ENCODE data around the gene PLEKHG4B. TPM values are rescaled to one million over a fixed set of nuclear protein-coding genes. Genes with fewer than 3 reads are reported as not detected.

Gene PLEKHG4B
- total and polyA plus RNA-seq, 4 donors: under 0.01 to 0.05 (median 0.01) TPM; not detected in 1

DNA sequence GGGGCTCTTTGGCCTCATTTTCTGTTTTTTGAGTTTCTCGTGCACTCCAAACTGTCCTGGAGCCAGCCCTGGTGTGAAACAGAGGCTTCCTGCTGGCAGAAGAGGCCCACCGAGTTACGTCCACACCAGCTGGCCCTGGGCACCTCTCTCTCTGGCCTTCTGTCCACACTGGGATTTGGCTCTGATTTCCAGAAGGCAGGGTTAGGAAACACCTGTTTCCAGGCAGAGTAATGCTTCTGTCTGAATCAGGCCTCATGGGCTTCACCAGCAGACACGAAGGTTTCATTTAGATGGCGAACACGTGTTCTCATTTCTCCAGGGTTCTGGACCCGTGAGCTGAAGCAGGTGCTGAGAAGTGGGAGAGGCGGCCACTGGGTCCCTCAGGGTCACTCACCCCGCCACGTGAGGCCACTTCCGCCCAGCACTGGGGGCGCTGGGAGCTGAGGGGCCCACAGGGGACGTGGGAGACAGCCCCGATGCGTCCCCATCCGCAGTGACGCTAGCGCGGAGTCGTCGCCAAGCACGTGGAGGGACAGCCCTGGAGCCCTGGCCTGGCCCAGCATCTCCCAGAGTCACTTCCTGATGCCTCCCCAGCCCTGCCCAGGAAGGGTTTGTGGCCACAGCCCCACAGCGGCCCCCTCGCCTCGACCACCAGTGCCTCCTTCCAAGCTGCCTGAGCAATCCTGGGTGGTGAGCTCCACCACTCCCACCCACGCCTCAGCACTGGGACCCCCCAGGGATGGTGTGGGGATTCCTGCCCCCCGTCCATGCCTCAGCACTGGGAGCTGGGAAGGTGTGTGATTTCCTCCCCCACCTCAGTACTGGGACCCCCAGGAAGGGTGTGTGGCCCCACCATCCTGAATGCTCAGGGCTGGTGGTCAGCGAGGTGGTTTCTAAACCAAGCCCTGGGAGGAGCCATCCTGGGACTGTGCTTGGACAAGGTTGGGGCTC lies 94.4 kb downstream of the PLEKHG4B start (continued):
- TF ChIP-seq, protein P1, sequence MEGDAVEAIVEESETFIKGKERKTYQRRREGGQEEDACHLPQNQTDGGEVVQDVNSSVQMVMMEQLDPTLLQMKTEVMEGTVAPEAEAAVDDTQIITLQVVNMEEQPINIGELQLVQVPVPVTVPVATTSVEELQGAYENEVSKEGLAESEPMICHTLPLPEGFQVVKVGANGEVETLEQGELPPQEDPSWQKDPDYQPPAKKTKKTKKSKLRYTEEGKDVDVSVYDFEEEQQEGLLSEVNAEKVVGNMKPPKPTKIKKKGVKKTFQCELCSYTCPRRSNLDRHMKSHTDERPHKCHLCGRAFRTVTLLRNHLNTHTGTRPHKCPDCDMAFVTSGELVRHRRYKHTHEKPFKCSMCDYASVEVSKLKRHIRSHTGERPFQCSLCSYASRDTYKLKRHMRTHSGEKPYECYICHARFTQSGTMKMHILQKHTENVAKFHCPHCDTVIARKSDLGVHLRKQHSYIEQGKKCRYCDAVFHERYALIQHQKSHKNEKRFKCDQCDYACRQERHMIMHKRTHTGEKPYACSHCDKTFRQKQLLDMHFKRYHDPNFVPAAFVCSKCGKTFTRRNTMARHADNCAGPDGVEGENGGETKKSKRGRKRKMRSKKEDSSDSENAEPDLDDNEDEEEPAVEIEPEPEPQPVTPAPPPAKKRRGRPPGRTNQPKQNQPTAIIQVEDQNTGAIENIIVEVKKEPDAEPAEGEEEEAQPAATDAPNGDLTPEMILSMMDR (IDR thresholded peaks at IDR 0.05; ENCODE audit: low read depth, low read length, missing input control): no peak
- TF ChIP-seq FOXA1 (IDR thresholded peaks at IDR 0.05): no peak

DNA sequence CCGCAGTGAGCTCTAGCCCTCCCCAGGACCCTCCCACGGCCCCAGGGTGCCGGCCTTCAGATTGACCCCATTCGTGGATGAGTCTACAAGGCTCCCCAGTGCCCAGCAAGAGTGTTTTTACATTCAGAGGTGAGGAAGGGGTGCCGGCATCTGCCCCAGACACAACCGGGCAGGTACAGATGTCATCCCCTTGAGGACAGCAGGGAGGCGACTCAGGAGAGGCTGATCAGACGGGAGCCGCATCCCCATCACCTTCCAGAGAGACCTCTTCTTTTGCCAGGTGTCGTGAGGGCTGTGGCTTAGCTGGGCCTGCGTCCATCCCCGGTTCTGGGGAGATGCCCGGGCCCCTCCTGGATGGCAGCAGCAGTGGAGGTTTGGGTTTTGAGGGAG lies 95.1 kb downstream of the PLEKHG4B start:
- TF ChIP-seq HNF4A (conservative IDR thresholded peaks at IDR 0.05): no peak
- no peak for TF ChIP-seq EGR1 (IDR thresholded peaks at IDR 0.05; ENCODE audit: low read depth in 2 of 2)
- no peak for TF ChIP-seq SP1 (IDR thresholded peaks at IDR 0.05)
- TF ChIP-seq, protein P2, sequence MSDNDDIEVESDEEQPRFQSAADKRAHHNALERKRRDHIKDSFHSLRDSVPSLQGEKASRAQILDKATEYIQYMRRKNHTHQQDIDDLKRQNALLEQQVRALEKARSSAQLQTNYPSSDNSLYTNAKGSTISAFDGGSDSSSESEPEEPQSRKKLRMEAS (IDR thresholded peaks at IDR 0.05): no peak
- TF ChIP-seq, protein P3, sequence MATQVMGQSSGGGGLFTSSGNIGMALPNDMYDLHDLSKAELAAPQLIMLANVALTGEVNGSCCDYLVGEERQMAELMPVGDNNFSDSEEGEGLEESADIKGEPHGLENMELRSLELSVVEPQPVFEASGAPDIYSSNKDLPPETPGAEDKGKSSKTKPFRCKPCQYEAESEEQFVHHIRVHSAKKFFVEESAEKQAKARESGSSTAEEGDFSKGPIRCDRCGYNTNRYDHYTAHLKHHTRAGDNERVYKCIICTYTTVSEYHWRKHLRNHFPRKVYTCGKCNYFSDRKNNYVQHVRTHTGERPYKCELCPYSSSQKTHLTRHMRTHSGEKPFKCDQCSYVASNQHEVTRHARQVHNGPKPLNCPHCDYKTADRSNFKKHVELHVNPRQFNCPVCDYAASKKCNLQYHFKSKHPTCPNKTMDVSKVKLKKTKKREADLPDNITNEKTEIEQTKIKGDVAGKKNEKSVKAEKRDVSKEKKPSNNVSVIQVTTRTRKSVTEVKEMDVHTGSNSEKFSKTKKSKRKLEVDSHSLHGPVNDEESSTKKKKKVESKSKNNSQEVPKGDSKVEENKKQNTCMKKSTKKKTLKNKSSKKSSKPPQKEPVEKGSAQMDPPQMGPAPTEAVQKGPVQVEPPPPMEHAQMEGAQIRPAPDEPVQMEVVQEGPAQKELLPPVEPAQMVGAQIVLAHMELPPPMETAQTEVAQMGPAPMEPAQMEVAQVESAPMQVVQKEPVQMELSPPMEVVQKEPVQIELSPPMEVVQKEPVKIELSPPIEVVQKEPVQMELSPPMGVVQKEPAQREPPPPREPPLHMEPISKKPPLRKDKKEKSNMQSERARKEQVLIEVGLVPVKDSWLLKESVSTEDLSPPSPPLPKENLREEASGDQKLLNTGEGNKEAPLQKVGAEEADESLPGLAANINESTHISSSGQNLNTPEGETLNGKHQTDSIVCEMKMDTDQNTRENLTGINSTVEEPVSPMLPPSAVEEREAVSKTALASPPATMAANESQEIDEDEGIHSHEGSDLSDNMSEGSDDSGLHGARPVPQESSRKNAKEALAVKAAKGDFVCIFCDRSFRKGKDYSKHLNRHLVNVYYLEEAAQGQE (IDR thresholded peaks at IDR 0.05): no peak
- TF ChIP-seq RXRA (IDR thresholded peaks at IDR 0.05): no peak
- TF ChIP-seq, protein P4, sequence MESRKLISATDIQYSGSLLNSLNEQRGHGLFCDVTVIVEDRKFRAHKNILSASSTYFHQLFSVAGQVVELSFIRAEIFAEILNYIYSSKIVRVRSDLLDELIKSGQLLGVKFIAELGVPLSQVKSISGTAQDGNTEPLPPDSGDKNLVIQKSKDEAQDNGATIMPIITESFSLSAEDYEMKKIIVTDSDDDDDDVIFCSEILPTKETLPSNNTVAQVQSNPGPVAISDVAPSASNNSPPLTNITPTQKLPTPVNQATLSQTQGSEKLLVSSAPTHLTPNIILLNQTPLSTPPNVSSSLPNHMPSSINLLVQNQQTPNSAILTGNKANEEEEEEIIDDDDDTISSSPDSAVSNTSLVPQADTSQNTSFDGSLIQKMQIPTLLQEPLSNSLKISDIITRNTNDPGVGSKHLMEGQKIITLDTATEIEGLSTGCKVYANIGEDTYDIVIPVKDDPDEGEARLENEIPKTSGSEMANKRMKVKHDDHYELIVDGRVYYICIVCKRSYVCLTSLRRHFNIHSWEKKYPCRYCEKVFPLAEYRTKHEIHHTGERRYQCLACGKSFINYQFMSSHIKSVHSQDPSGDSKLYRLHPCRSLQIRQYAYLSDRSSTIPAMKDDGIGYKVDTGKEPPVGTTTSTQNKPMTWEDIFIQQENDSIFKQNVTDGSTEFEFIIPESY (IDR thresholded peaks at IDR 0.05): no peak
- no peak for TF ChIP-seq FOXA1 (IDR thresholded peaks at IDR 0.05)
- no peak for TF ChIP-seq HNF4G (IDR thresholded peaks at IDR 0.05)
- TF ChIP-seq FOXA2 (IDR thresholded peaks at IDR 0.05): no peak
- TF ChIP-seq JUND (IDR thresholded peaks at IDR 0.05): no peak
- no peak for TF ChIP-seq NR2F2 (IDR thresholded peaks at IDR 0.05)
- TF ChIP-seq RAD21 (IDR thresholded peaks at IDR 0.05): no peak
- TF ChIP-seq, protein P5, sequence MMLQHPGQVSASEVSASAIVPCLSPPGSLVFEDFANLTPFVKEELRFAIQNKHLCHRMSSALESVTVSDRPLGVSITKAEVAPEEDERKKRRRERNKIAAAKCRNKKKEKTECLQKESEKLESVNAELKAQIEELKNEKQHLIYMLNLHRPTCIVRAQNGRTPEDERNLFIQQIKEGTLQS (IDR thresholded peaks at IDR 0.05): no peak
- H3K27me3 ChIP-seq (ENCODE audit: control insufficient read depth in 4 of 4, insufficient read depth in 4 of 4, low read length in 3 of 4): no peaks in the 10 kb centered on the region
- no peak for DNase-seq (ENCODE audit: low spot score)
- no peaks in the 10 kb centered on the region for H3K36me3 ChIP-seq (ENCODE audit: control insufficient read depth in 4 of 4, insufficient read depth in 3 of 4, low read depth in 1 of 4, low read length in 3 of 4)
- peaks cover 2 to 22% (median 16%) of the 10 kb centered on the region in 4 donors for H3K4me1 ChIP-seq (ENCODE audit: control insufficient read depth in 4 of 4, insufficient read depth in 4 of 4, low read length in 3 of 4)
- no peaks in the 10 kb centered on the region for H3K9me3 ChIP-seq (ENCODE audit: control insufficient read depth in 4 of 4, low read length in 3 of 4)
- no peak overlapping the region for H3K9ac ChIP-seq (ENCODE audit: low read depth in 1 of 2, low read length in 2 of 2)
- WGBS: 82% methylated on average over 13 of the region's 13 CpGs
- H3K27ac ChIP-seq (ENCODE audit: low read depth in 1 of 2, low read length in 2 of 2): no peak overlapping the region
- H3K4me3 ChIP-seq (ENCODE audit: low read depth in 1 of 3, low read length in 3 of 3): no peak overlapping the region
